Measurements from ENCODE around the gene ZNF410. TPM values are rescaled to one million over a fixed set of nuclear protein-coding genes. Genes with fewer than 3 reads are reported as not detected.
A peak's percentile ranks its signal among the peaks of the same experiment; 100 is the strongest.
"Not testable (repeated sequence)": the region's sequence is repeated elsewhere in the genome, so short reads cannot be mapped to it uniquely, and the experiment has no call there.

The ZNF410 gene
- polyA plus RNA-seq, 1 donor, result 33.1 TPM

GRCh38 chr14:73887318-73887616, 608 bp downstream of the ZNF410 start:
- DNase-seq (ENCODE audit: low read depth), result no peak

DNA sequence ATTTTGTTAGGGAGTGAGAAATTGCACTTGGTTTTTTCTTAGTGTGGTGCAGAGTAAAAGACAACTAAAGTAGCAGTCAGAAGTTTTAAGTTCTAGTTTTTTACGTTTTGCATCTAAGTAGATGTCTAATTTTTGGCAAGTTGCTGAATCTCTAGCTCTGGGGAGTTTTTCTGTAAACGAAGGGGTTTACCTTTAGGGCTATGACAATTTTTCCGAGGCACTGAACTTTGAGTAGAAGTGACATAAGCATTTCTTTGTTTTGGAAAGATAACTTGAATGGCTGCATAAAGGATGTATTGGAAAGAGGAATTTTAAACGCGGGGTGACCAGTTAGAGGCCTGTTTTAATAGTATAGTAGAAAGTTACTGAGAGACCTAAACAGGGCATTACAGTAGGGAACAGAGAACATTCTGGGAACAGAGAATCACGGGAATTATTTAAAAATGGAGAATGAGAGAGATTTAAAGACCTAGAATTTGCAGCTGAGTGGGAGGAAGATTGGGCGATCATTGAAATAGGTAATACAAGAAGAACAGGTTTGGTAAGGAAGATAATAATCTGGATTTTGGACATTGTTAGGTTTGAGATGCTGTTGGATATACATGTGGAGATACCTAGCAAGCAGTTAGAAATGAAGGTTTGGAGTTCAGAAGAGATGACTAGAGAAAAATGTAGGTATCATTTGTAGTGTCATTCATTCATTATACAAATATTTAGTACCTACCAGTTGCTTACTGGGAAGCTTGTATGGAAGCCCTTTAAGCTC, 1.2 kb downstream of the ZNF410 start:
- DNase-seq (ENCODE audit: low read depth), result no peak

DNA sequence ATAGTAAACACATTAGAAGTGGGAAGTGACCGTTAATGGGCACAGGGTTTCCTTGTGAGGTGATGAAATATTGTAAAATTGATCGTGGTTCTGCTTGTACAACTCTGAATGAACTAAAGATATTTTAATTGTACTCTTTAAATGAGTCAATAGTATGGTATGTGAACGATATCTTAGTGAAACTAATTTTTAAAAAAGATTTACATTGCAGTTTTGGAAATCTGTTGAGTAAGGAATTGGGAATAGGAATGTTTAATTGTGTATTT, 1.7 kb downstream of the ZNF410 start:
- no peak for DNase-seq (ENCODE audit: low read depth)

GRCh38 chr14:73888971-73889370, 2.3 kb downstream of the ZNF410 start:
- DNase-seq (ENCODE audit: low read depth), result no peak

DNA sequence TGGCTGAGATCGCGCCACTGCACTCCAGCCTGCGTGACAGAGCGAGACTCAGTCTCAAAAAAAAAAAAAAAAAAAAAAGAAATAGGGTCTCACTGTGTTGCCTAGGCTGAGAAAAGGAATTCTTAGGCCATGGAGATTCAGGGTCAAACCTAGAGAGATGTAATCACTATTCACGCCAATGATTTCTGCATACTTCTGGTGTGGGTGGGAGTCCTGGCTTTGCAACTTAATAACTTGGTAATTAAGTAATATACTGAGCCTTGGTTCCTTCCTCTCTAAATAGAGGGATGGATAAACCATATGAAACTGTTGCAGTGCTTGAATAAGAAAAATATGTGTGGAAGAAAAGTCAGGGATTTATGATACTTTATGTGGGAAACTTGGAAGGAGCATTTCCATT, 2.7 kb downstream of the ZNF410 start:
- no peak for DNase-seq (ENCODE audit: low read depth)

DNA sequence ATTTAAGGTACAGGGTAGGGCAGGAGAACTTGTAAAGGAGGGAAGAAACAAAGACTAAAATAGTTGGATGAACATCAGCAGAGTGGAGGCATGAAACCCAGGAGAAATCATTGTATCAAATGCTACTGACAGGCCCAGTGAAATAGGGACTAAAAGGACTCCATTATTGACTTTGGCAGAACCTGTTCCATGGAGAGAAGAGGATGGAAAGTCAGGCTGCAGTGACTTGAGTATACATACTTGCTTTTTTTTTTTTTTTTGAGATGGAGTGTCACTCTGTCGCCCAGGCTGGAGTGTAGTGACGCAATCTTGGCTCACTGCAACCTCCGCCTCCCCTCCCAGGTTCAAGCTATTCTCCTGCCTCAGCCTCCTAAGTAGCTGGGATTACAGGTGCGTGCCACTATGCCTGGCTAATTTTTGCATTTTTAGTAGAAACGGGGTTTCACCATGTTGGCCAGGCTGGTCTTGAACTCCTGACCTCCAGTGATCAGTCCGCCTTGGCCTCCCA, 7.6 kb downstream of the ZNF410 start:
- DNase-seq (ENCODE audit: low read depth), result not testable (repeated sequence)

DNA sequence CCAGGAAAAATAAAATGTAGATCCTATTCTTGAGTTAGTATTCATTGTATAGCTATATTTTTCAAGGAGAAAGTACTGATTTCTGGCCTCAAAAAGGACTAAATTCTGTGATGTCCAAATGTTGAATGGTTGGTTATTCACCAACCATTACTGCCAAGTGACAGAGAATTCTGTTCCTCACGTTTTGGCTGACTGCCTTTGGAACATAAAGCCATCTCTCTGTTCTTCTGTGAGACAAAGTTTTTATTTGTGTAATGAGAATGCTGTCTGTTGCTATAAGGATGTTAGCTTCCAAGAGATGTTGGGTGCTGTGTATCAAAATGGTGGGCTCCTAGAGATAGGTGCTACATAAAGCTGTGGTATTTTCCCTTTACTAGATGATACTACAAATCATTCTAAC, 9.3 kb downstream of the ZNF410 start:
- DNase-seq (ENCODE audit: low read depth), result no peak

- no peak for DNase-seq (ENCODE audit: low read depth)
These were observed 9.9 kb downstream of the ZNF410 start for GRCh38 chr14:73896521-73896920.

DNA sequence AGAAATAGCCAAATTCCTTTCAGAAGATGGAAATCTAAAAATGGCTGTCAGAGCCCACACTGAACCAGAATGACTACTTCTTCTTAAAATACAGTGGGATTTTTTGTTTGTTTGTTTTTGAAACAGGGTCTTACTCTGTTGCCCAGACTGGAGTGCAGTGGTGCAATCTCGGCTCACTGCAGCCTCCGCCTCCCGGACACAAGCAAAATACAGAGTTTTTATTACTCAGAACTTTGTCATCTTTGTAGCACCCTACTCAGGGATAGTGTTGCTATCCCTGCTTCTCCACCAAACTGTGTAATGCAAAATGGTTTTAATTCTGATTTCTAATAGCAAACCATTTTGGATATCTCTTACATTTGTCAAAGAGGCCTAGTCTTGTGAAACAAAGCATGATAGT, 16.4 kb downstream of the ZNF410 start:
- DNase-seq (ENCODE audit: low read depth), result no peak

- no peak for DNase-seq (ENCODE audit: low read depth)
These were observed 23.0 kb downstream of the ZNF410 start for GRCh38 chr14:73909681-73910080.

DNA sequence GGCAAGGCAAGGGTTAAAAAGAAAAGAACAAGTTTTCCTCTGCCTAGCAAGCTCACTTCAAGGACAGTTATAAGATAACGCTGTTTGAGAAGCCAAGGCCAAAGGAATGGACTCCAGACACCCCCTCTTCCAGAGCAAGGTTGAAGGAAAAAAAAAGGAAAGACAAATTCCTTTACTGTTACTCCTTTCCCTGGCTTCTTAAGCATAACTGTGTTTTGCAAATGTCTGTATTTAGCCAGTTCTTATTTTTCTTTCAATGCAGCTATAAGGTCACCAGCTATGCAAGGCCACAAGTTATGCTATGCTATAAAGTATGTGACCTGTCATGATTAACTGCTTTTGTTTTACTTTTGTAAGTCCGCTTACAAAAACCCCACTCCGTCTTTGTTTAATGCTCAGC, 26.6 kb downstream of the ZNF410 start:
- no peak for DNase-seq (ENCODE audit: low read depth)

- DNase-seq (ENCODE audit: low read depth), result no peak
These were observed 29.7 kb downstream of the ZNF410 start for GRCh38 chr14:73916324-73916723.

- DNase-seq (ENCODE audit: low read depth), result not testable (repeated sequence)
These were observed 32.8 kb downstream of the ZNF410 start for GRCh38 chr14:73919457-73919856.

DNA sequence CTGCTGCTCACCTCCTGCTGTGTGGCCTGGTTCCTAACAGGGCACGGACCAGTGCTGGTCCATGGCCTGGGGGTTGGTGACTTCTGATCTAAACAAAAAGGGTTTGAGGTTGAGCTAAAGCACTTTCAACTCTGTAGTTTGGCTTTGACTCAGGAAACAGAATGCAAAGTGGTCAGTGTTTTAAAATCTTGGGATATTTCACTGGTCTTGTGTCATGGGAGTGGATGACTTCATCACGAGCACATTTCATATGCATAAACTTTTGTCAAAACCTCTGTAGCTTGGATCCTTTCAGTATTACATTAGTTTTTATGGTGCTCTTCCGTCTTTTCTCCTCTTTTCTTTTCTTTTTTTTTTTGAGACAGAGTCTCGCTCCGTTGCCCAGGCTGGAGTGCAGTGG, 37.7 kb downstream of the ZNF410 start:
- DNase-seq (ENCODE audit: low read depth), result no peak

GRCh38 chr14:73935666-73936065, 49.0 kb downstream of the ZNF410 start:
- DNase-seq (ENCODE audit: low read depth), result no peak

DNA sequence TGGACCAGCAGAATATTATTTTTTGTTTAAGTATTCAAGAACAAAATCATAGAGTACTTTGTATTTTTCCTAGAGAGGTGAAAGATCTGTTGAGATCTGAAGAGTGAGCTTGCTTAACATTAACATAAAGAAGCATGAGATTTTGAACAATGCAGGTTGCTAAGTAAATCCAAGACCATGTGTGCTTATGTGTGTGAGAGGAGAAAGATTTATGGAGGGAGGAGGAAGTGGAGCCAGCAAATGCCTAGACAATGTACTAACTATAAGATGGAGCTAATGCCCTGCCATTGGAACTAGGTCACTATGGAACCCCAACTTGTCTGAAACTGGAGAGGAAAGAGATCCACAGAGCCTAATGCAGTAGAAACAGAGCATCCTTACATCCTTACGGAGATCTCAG, 49.9 kb downstream of the ZNF410 start:
- DNase-seq (ENCODE audit: low read depth), result no peak

GRCh38 chr14:73937012-73937411, 50.4 kb downstream of the ZNF410 start:
- no peak for DNase-seq (ENCODE audit: low read depth)

DNA sequence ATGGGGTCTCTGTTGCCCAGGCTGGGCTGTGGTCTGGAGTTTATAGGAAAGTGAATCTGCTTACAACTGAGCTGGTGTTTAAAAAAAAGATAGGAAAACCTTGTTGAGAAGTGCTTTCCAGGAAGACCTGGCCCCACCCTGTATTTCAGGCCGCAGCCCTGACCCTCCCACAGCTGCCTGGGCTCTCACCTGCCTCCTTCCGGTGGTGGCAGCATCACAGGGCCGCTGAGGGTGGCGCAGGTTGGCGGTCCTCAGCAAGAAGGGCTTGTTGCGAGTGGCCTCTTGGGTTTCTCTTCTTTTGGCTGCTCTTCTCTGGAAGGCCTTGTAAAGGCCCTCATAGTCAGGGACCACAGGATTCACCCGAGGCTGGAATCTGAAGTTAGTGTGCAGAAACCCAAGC, 55.5 kb downstream of the ZNF410 start:
- DNase-seq (ENCODE audit: low read depth), result no peak

GRCh38 chr14:73943083-73943482, 56.4 kb downstream of the ZNF410 start:
- DNase-seq (ENCODE audit: low read depth), result no peak

DNA sequence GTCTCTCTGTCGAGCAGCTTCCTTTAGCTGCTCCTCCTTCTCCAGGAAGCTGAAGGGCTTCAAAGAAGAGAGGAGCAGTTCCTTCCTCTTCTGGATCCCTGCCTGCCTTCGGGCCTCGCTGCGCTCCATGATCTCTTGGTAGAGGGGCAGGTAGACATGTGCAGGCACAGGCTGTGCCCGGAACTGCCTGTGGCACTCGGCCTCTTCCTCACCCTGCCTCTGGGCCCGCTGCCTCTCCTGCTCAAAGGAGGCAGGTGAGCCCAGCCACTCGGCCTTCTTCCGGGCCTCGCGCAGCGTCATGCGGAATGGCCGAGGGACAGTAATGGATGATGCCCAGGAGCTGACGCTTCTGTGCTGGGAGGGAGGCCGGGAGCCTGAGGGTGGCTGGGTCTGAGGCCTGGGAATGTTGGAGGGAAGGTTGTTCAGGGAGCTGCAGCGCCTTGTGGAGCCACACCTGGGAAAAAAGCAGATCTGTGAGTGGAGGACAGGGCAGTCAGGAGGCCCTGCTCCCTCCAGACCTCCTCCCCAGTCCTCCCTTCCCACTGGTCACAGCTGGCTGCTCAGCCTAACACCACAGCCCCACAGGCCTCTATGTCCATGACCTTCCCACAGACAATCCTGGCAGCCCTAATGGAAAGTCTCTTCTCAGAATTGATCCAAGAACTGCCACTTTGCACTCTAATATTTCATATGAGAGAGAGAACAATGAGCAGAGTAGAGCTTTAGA, 57.9 kb downstream of the ZNF410 start:
- DNase-seq (ENCODE audit: low read depth), result no peak

GRCh38 chr14:73945159-73945670, 58.6 kb downstream of the ZNF410 start:
- no peak for DNase-seq (ENCODE audit: low read depth)

DNA sequence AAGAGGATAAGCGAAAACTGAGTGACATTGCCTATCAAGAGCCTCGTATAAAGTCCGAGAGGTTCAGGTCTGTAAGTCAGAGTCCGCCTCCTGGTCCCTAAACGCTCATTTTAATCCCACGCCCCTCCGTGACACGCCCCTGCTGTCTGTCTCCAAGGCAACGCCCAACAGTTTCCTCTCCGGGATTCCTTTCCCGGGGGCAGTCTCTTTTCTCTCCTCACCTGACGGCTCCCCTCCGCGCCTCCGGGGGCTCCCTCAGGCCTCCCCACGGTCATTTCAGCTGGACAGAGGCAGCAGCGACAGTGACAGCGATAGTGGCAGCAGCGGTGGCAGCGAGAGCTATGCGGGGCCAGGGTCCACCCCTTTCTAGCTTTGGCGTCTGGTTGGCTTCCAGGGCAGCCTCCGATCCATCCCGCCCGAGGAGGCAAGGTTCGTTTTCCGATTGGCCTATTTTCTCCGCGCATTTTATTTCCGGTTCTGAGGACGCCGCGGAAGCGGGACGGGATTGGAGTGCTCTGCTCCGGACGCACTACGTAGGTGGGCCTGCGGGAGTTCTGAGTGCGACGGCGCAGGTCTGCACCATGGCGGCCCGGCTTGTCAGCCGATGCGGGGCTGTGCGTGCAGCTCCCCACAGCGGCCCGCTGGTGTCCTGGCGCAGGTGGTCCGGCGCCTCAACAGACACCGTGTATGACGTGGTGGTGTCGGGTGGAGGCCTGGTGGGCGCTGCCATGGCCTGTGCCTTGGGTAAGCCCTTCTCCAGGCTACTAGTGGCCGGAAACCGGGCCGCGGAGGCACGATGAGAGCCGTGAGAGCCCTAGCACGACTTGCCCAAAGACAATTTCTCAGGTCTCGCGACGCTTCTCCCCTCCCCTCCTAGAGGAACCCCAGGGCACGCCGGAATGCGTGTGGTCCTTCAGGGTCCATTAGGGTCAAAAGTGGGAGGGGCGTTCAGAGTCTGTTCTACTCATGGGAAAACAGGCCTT, 63.4 kb downstream of the ZNF410 start, which contains the start of the genes COQ6 and FAM161B:
Gene COQ6, plus strand, starts transcription at position 551 of the 983 bp plus-strand sequence. Its CDS starts 31 bp downstream, at position 582.
Gene FAM161B, minus strand, starts transcription at position 343 of the 983 bp plus-strand sequence. Its CDS starts 68 bp downstream, at position 275.
- peak; percentile 97 for DNase-seq (ENCODE audit: low read depth)

Measured in forelimb muscle (tissue), 1 donor.